ENCODE results near the gene UBQLN4. TPM values are rescaled to one million over a fixed set of nuclear protein-coding genes. Genes with fewer than 3 reads are reported as not detected.

The UBQLN4 gene
- total RNA-seq, 1 experiment from 2014 or later, result 37.3 TPM

DNA sequence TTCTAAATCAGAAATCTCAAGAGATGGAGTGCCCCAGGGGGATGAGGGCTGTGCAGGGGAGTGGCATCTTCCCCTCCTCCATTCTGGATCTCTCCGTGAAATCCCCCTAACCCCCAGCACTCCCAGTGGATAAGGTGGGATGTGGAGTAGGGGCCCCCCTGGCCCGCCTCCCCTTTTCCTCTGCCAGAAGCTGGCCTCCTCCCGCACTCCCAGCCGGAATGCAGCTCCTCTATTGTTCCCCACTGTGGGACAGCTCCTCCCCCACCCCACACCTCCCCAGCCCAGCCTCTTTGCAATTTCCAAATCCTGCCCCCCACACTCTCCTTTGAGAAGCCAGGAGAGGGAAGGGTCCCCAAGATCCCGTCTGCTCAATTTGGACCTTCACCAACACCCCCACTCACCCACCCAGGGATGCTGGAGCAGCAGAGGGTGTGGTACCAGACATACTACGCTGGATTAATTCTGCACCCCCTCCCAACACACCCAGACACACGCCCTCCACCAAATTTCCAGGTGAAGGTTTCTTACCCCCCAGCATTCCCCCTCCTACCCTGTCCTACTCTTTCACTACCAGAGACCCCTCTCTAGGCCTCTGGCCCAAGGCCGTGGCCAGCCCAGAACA, 26.8 kb upstream of the UBQLN4 start:
- H3K9me3 Mint-ChIP-seq, result no peaks in the 10 kb centered on the region
- peak overlapping the region; percentile 96 for H3K4me3 Mint-ChIP-seq
- H3K4me1 Mint-ChIP-seq, result peaks cover 70% of the 10 kb centered on the region
- H3K27ac Mint-ChIP-seq, result 0 out of 2 replicates have a peak overlapping the region, but pooled peaks have one; percentile 34
- H3K36me3 Mint-ChIP-seq, result peaks cover 8% of the 10 kb centered on the region
- ChIA-PET CTCF (interaction anchor here (0.7 to 1.1 kb wide), 4 partner anchors 14 to 54 kb away, joined by 3 to 6 read pairs (median 4); no protein-coding TSS in a partner anchor), POLR2A (interaction anchor here (0.7 kb wide), 2 partner anchors 27 to 145 kb away, joined by 3 read pairs; partner anchors contain the start of gene UBQLN4)
- H3K27me3 Mint-ChIP-seq (ENCODE audit: low read depth), result no peaks in the 10 kb centered on the region
- TF ChIP-seq ZNF317 (CRISPR knock-in tag; IDR thresholded peaks at IDR 0.05; ENCODE audit: borderline replicate concordance, low read depth) (no peak), ZNF671 (CRISPR knock-in tag; IDR thresholded peaks at IDR 0.05) (no peak), SMAD4 (CRISPR knock-in tag; IDR thresholded peaks at IDR 0.05) (no peak), NFE2L1 (CRISPR knock-in tag; IDR thresholded peaks at IDR 0.05) (no peak), JUN (CRISPR knock-in tag; IDR thresholded peaks at IDR 0.05) (no peak)
- TF ChIP-seq, protein P1, sequence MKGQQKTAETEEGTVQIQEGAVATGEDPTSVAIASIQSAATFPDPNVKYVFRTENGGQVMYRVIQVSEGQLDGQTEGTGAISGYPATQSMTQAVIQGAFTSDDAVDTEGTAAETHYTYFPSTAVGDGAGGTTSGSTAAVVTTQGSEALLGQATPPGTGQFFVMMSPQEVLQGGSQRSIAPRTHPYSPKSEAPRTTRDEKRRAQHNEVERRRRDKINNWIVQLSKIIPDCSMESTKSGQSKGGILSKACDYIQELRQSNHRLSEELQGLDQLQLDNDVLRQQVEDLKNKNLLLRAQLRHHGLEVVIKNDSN (CRISPR knock-in tag; IDR thresholded peaks at IDR 0.05), result 0 out of 2 replicates have a peak, but pooled peaks have one; percentile 1
- DNase-seq (ENCODE audit: low spot score), result peak; percentile 48
- ATAC-seq, result 0 out of 2 replicates have a peak, but pooled peaks have one; percentile 0

DNA sequence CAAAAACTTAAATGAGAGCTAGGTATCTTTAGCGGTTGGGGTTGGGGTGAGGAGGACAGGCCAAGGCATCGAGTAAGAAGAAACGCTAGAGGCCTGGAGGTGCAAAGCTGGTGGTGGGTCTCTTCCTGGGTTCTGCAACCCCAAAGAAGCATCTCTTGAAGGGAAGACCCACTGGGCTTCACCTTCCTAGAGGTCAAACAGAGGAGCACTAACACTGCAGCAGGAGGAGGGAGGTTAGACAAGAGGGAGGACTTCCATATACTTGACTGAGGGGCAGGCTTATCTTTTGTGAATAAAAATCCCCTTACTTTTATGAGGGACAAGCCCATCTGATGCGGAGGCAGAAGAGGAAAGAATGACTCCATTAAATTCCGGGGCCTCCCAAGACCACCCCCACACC, 26.2 kb upstream of the UBQLN4 start:
- no peaks in the 10 kb centered on the region for H3K9me3 Mint-ChIP-seq
- DNase-seq (ENCODE audit: low spot score) (no peak), ATAC-seq (no peak)
- CTCF ChIA-PET, result interaction anchor here (1.0 to 1.1 kb wide), 3 partner anchors 14 to 54 kb away, joined by 3 to 6 read pairs (median 3); no protein-coding TSS in a partner anchor
- TF ChIP-seq ZNF423 (CRISPR knock-in tag; IDR thresholded peaks at IDR 0.05) (no peak), CBFB (CRISPR knock-in tag; IDR thresholded peaks at IDR 0.05; ENCODE audit: low read depth) (no peak), CREM (CRISPR knock-in tag; IDR thresholded peaks at IDR 0.05) (no peak)
- TF ChIP-seq, protein P2, sequence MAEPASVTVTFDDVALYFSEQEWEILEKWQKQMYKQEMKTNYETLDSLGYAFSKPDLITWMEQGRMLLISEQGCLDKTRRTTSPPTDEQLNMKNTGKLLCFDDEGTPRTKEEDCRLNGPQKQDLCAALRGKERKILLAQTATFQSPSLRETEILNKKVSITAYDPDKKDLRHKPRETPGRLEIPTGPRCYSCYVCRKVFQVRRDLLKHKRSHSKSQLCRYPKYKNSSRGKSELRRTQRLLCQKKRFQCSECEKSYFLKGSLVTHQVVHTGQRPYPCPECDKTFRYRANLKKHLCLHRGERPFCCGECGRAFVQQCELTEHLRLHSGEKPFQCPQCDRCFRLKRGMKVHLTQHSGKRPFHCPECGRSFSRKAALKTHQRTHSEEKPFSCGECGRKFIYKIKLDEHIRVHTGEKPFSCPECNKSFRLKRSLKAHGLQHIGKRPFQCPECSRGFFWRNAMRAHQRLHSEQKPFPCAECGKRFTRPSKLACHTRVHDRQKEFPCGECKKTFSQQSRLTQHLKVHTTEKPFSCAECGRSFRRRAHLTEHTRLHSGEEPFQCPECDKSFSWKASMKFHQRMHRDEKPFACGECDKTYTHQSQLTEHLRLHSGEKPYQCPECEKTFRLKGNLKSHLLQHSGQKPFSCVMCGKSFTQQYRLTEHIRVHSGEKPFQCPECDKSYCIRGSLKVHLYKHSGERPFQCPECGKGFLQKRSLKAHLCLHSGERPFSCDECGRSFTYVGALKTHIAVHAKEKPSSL (CRISPR knock-in tag; conservative IDR thresholded peaks at IDR 0.05), result no peak
- TF ChIP-seq, protein P3, sequence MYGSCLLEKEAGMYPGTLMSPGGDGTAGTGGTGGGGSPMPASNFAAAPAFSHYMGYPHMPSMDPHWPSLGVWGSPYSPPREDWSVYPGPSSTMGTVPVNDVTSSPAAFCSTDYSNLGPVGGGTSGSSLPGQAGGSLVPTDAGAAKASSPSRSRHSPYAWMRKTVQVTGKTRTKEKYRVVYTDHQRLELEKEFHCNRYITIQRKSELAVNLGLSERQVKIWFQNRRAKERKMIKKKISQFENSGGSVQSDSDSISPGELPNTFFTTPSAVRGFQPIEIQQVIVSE (CRISPR knock-in tag; IDR thresholded peaks at IDR 0.05; ENCODE audit: borderline replicate concordance), result no peak
- peak overlapping the region; percentile 96 for H3K4me3 Mint-ChIP-seq
- H3K27me3 Mint-ChIP-seq (ENCODE audit: low read depth), result no peaks in the 10 kb centered on the region
- H3K4me1 Mint-ChIP-seq, result peaks cover 70% of the 10 kb centered on the region
- H3K36me3 Mint-ChIP-seq, result peaks cover 8% of the 10 kb centered on the region
- 0 out of 2 replicates have a peak overlapping the region, but pooled peaks have one; percentile 48 for H3K27ac Mint-ChIP-seq
- POLR2A ChIA-PET, result interaction anchor here (0.7 kb wide), 2 partner anchors 27 to 145 kb away, joined by 3 read pairs; partner anchors contain the start of gene UBQLN4

DNA sequence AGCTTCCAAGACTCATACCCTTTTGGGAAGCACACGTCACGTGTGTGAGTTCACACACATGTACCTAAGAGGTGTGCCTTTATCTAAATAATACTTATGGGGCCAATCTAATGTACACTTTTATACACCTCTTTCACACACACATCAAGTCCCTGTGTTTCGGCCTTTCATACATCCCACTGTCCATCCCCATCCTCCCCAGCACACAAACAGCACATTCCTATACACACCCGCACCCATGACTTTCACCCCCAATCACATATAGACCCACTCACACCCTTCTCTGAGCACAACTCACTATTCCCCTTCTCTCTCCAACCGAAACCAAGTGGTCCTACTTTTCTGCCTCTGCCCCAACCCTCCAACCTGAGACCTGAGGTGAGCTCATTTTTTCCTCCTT, 25.1 kb upstream of the UBQLN4 start:
- H3K27ac Mint-ChIP-seq, result peak overlapping the region; percentile 88
- TF ChIP-seq, protein P4, sequence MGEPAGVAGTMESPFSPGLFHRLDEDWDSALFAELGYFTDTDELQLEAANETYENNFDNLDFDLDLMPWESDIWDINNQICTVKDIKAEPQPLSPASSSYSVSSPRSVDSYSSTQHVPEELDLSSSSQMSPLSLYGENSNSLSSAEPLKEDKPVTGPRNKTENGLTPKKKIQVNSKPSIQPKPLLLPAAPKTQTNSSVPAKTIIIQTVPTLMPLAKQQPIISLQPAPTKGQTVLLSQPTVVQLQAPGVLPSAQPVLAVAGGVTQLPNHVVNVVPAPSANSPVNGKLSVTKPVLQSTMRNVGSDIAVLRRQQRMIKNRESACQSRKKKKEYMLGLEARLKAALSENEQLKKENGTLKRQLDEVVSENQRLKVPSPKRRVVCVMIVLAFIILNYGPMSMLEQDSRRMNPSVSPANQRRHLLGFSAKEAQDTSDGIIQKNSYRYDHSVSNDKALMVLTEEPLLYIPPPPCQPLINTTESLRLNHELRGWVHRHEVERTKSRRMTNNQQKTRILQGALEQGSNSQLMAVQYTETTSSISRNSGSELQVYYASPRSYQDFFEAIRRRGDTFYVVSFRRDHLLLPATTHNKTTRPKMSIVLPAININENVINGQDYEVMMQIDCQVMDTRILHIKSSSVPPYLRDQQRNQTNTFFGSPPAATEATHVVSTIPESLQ (CRISPR knock-in tag; IDR thresholded peaks at IDR 0.05), result no peak
- H3K4me1 Mint-ChIP-seq, result peaks cover 68% of the 10 kb centered on the region
- ChIA-PET CTCF (interaction anchor here (0.6 to 1.3 kb wide), 5 partner anchors 12 to 122 kb away, joined by 3 to 13 read pairs (median 4); no protein-coding TSS in a partner anchor), POLR2A (no interaction called here)
- H3K27me3 Mint-ChIP-seq (ENCODE audit: low read depth), result no peaks in the 10 kb centered on the region
- DNase-seq (ENCODE audit: low spot score), result no peak
- no peak for ATAC-seq
- no peaks in the 10 kb centered on the region for H3K9me3 Mint-ChIP-seq
- peaks cover 8% of the 10 kb centered on the region for H3K36me3 Mint-ChIP-seq
- peak overlapping the region; percentile 96 for H3K4me3 Mint-ChIP-seq

DNA sequence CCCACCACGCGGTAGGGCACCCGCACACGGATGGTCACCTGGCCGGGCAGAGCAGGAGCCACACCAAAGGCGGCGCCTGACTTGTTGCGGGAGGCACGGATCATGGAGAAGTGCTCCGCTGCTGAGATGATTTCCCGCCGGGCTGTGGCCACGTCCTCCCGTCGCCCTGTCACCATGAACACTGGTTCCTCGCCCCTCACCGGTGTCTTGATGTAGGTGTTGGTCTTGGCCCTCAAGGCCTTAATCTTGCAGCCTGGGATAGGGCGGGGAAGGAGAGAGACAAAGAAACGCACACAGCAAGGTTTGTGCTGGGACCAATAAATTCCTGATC, 23.8 kb upstream of the UBQLN4 start:
- no peak for ATAC-seq
- H3K4me1 Mint-ChIP-seq, result peaks cover 74% of the 10 kb centered on the region
- H3K4me3 Mint-ChIP-seq, result peak overlapping the region; percentile 96
- ChIA-PET CTCF (no interaction called here), POLR2A (no interaction called here)
- peak overlapping the region; percentile 47 for H3K27ac Mint-ChIP-seq
- DNase-seq (ENCODE audit: low spot score), result no peak
- no peaks in the 10 kb centered on the region for H3K9me3 Mint-ChIP-seq
- peaks cover 8% of the 10 kb centered on the region for H3K36me3 Mint-ChIP-seq
- H3K27me3 Mint-ChIP-seq (ENCODE audit: low read depth), result no peaks in the 10 kb centered on the region
- TF ChIP-seq SP1 (CRISPR knock-in tag; conservative IDR thresholded peaks at IDR 0.05) (no peak), NR3C1 (CRISPR knock-in tag; conservative IDR thresholded peaks at IDR 0.05; ENCODE audit: low read depth) (0 out of 2 replicates have a peak, but pooled peaks have one; percentile 25)

All from WTC11 (cell line).